DND-41 (cell line): ENCODE results near the gene REEP6.

ENCODE experiments used
- ATAC-seq: fragments of 200-7000 bp; cut with Tn5 transposase; 3 replicates; pipeline ENCODE4 v1.9.1; 2021; ENCODE audit warnings: low read depth; ENCODE audit not compliant: insufficient read depth
- DNase-seq: peaks from one replicate; pipeline ENCODE4 v3.0.0-alpha.2; 2020
- H2AFZ ChIP-seq: 2 replicates; pipeline ENCODE4 v1.6.0; 2012; ENCODE audit warnings: low read depth, low read length
- H3K27ac ChIP-seq: 2 replicates; pipeline ENCODE4 v1.5.1; 2012; ENCODE audit warnings: low read length, inconsistent platforms
- H3K27me3 ChIP-seq: fragments of 200-600 bp; sonication (generic); 2 replicates; pipeline ENCODE4 v1.6.0; 2012; ENCODE audit warnings: low read length, mild to moderate bottlenecking, inconsistent platforms; ENCODE audit not compliant: insufficient read depth, poor library complexity
- H3K36me3 ChIP-seq: 2 replicates; pipeline ENCODE4 v1.5.1; 2012; ENCODE audit warnings: low read length, inconsistent platforms; ENCODE audit not compliant: insufficient read depth
- H3K4me1 ChIP-seq: 2 replicates; pipeline ENCODE4 v1.5.1; 2012; ENCODE audit warnings: mild to moderate bottlenecking, low read length; ENCODE audit not compliant: insufficient read depth
- H3K4me2 ChIP-seq: 2 replicates; pipeline ENCODE4 v1.6.0; 2012; ENCODE audit warnings: mild to moderate bottlenecking, moderate library complexity, low read length, inconsistent platforms; ENCODE audit not compliant: insufficient read depth
- H3K4me3 ChIP-seq, 2 experiments: fragments of 200-600 bp in 1 of 2; shearing (Covaris generic) in 1 of 2; 2 replicates each; pipeline ENCODE4 v1.5.1; 2012 to 2016; ENCODE audit warnings: inconsistent platforms in 2 of 2, low read length in 2 of 2, mild to moderate bottlenecking in 2 of 2, low read depth in 1 of 2, moderate library complexity in 1 of 2
- H3K79me2 ChIP-seq: 2 replicates; pipeline ENCODE4 v1.6.0; 2012; ENCODE audit warnings: low read length, inconsistent platforms; ENCODE audit not compliant: insufficient read depth
- H3K9ac ChIP-seq: 2 replicates; pipeline ENCODE4 v1.6.0; 2012; ENCODE audit warnings: low read depth, mild to moderate bottlenecking, inconsistent platforms, low read length, moderate library complexity
- H3K9me3 ChIP-seq: 2 replicates; pipeline ENCODE4 v1.5.1; 2012; ENCODE audit warnings: low read length, moderate library complexity, mild to moderate bottlenecking, inconsistent platforms; ENCODE audit not compliant: insufficient read depth, severe bottlenecking
- H4K20me1 ChIP-seq: 2 replicates; pipeline ENCODE4 v1.6.0; 2012; ENCODE audit warnings: low read length; ENCODE audit not compliant: insufficient read depth
- EZH2 ChIP-seq: IDR thresholded peaks from 3 replicates; pipeline ENCODE4 v1.6.1; 2012; ENCODE audit warnings: borderline replicate concordance, low read depth, mild to moderate bottlenecking, moderate library complexity, low read length, inconsistent platforms; ENCODE audit not compliant: severe bottlenecking
- TF ChIP-seq, protein P1 (sequence below): IDR thresholded peaks from 2 replicates; pipeline ENCODE4 v1.5.1; 2012; ENCODE audit warnings: borderline replicate concordance, low read length, moderate library complexity, mild to moderate bottlenecking; ENCODE audit not compliant: poor library complexity, severe bottlenecking; ENCODE audit errors: extremely low read depth

Gene REEP6

GRCh38 chr19:1455002-1455335, 36.0 kb upstream of the REEP6 start:
- ATAC-seq (peak; percentile 41), DNase-seq (peak; percentile 46)
- no peak overlapping the region for H2AFZ ChIP-seq

GRCh38 chr19:1455336-1456120, 35.5 kb upstream of the REEP6 start:
- H3K4me2 ChIP-seq, result peak overlapping the region; percentile 41
- H3K4me3 ChIP-seq, result no peak overlapping the region
- DNase-seq (peak; percentile 76), ATAC-seq (peak; percentile 70)
- H3K79me2 ChIP-seq, result no peaks in the 10 kb centered on the region
- H3K9ac ChIP-seq, result no peak overlapping the region
- H3K36me3 ChIP-seq, result peaks cover 6% of the 10 kb centered on the region
- H3K4me1 ChIP-seq, result peaks cover 15% of the 10 kb centered on the region
- TF ChIP-seq, protein P1, sequence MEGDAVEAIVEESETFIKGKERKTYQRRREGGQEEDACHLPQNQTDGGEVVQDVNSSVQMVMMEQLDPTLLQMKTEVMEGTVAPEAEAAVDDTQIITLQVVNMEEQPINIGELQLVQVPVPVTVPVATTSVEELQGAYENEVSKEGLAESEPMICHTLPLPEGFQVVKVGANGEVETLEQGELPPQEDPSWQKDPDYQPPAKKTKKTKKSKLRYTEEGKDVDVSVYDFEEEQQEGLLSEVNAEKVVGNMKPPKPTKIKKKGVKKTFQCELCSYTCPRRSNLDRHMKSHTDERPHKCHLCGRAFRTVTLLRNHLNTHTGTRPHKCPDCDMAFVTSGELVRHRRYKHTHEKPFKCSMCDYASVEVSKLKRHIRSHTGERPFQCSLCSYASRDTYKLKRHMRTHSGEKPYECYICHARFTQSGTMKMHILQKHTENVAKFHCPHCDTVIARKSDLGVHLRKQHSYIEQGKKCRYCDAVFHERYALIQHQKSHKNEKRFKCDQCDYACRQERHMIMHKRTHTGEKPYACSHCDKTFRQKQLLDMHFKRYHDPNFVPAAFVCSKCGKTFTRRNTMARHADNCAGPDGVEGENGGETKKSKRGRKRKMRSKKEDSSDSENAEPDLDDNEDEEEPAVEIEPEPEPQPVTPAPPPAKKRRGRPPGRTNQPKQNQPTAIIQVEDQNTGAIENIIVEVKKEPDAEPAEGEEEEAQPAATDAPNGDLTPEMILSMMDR, result no peak
- no peak for TF ChIP-seq EZH2
- no peak overlapping the region for H2AFZ ChIP-seq
- no peak overlapping the region for H3K27ac ChIP-seq
- H4K20me1 ChIP-seq, result peaks cover 41% of the 10 kb centered on the region
- H3K9me3 ChIP-seq, result no peaks in the 10 kb centered on the region
- H3K27me3 ChIP-seq, result peaks cover 7% of the 10 kb centered on the region

More at GRCh38 chr19:1455002-1455335, 36.0 kb upstream of the REEP6 start:
- Histone ChIP-seq H3K4me1 (peaks cover 15% of the 10 kb centered on the region), H3K27me3 (peaks cover 7% of the 10 kb centered on the region), H3K27ac (no peak overlapping the region), H3K9ac (no peak overlapping the region), H3K36me3 (peaks cover under 1% of the 10 kb centered on the region), H4K20me1 (peaks cover 44% of the 10 kb centered on the region), H3K79me2 (no peaks in the 10 kb centered on the region), H3K4me3 (no peak overlapping the region), H3K4me2 (0 out of 2 replicates have a peak overlapping the region, but pooled peaks have one; percentile 41), H3K9me3 (no peaks in the 10 kb centered on the region)
- TF ChIP-seq EZH2, result no peak
- TF ChIP-seq, protein P1, result no peak

DNA sequence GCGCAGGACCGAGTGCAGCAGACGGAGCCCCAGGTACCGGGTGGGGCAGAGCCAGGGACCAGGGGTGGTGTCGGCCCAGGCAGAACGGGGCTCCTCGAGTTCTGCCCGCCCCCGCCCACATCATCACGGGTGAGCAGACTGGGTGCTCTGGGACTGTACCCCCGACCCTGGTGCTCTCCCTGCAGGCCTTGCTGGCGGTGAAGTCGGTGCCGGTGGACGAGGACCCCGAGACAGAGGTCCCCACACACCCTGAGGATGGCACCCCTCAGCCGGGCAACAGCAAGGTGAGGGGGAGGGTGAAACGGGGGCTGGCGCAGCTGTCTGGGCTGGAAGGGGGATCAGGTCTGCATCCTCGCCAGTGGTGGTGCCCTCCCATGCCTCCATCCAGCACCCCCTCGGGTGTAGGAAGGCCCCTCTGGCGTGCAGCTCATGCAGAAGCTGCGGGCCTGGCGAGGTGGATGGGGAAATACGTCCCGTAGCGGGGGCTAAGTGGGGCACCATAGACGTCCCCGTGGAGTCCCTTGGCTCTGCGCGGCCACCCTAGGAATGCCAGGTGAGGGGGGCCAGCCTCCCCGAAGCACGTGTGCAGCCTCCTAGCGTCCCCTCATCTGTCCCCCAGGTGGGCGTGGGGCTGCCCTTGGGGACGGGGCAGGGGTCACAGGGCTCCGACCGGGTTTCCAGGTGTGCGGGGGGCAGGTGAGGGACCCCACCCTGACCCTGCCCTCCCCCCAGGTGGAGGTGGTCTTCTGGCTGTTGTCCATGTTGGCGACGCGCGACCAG, 34.7 kb upstream of the REEP6 start:
- H2AFZ ChIP-seq, result no peak overlapping the region
- peaks cover 34% of the 10 kb centered on the region for H4K20me1 ChIP-seq
- H3K4me2 ChIP-seq, result peak overlapping the region; percentile 41; the same call in 1 of the 2 replicates
- H3K27ac ChIP-seq, result no peak overlapping the region
- no peak for ATAC-seq
- H3K9ac ChIP-seq, result no peak overlapping the region
- TF ChIP-seq EZH2, result no peak
- TF ChIP-seq, protein P1, result no peak
- no peaks in the 10 kb centered on the region for H3K79me2 ChIP-seq
- DNase-seq, result no peak
- no peaks in the 10 kb centered on the region for H3K27me3 ChIP-seq
- H3K9me3 ChIP-seq, result no peaks in the 10 kb centered on the region
- H3K36me3 ChIP-seq, result peaks cover 13% of the 10 kb centered on the region
- no peak overlapping the region for H3K4me3 ChIP-seq
- H3K4me1 ChIP-seq, result peaks cover 15% of the 10 kb centered on the region
